HCT116 (cell line): ENCODE results near the gene LYRM9. TPM values are rescaled to one million over a fixed set of nuclear protein-coding genes. Genes with fewer than 3 reads are reported as not detected.

Source experiments
- ATAC-seq: fragments of 200-7000 bp; cut with Tn5 transposase; 2 replicates; pipeline ENCODE4 v1.9.1; 2020; ENCODE audit warnings: mild to moderate bottlenecking, moderate library complexity
- BruUV-seq: library from RNA; stranded (reverse); fragments of 400-500 nt; replicated peaks from 2 replicates; lab custom pipeline; 2021; lab: Mats Ljungman, UMichigan
- CTCF ChIA-PET: fragments of 300-600 bp; sonication (Branson Sonifier 250); formaldehyde crosslinking; loops from one replicate; lab custom pipeline; 2021; ENCODE audit warnings: antibody characterized with exemption; lab: Charles Lee
- POLR2A ChIA-PET: fragments of 300-600, 350-600 bp; sonication (Branson Sonifier 250); formaldehyde crosslinking; loops from one replicate; lab custom pipeline; 2021; ENCODE audit warnings: antibody characterized with exemption; lab: Charles Lee
- RAD21 ChIA-PET, 2 experiments: fragments of 300-600 bp; sonication (Branson Sonifier 250); formaldehyde crosslinking; loops; one replicate each; lab custom pipeline; 2023; ENCODE audit warnings: low total read pairs in 2 of 2; ENCODE audit not compliant: uncharacterized antibody in 2 of 2, unreplicated experiment in 2 of 2, low non-redundant PET in 1 of 2; lab: Charles Lee
- DNase-seq: peaks from one replicate; pipeline ENCODE4 v3.0.0-alpha.2; 2010; ENCODE audit warnings: low read depth, low spot score
- H2AFZ ChIP-seq: fragments of 200-600 bp; shearing (Covaris generic), sonication (generic); 2 replicates; pipeline ENCODE4 v1.6.1; 2017; ENCODE audit warnings: low read depth, mixed run types, mixed read lengths, antibody characterized with exemption, low read length; ENCODE audit not compliant: poor library complexity, severe bottlenecking
- H3K27ac ChIP-seq: 2 replicates; pipeline ENCODE4 v1.5.1; 2012; ENCODE audit warnings: low read depth, low read length
- H3K27me3 ChIP-seq: fragments of 200-600 bp; sonication (generic); 2 replicates; pipeline ENCODE4 v1.6.1; 2016; ENCODE audit warnings: mixed run types, low read length, mixed read lengths; ENCODE audit not compliant: insufficient read depth
- H3K36me3 ChIP-seq, 2 experiments: fragments of 200-500 bp in 1 of 2; fragments of 200-600 bp in 1 of 2; sonication (Bioruptor generic) in 1 of 2; sonication (generic) in 1 of 2; 2 replicates each; pipeline versions ENCODE4 v1.5.1 to v1.6.1; 2014 to 2016; ENCODE audit warnings: low read length in 2 of 2, inconsistent platforms in 1 of 2, mixed read lengths in 1 of 2, mixed run types in 1 of 2; ENCODE audit not compliant: insufficient read depth in 2 of 2, control insufficient read depth in 1 of 2
- H3K4me1 ChIP-seq, 2 experiments: fragments of 200-600 bp in 1 of 2; sonication (generic) in 1 of 2; 2 replicates each; pipeline versions ENCODE4 v1.5.1 to v1.6.1; 2012 to 2017; ENCODE audit warnings: low read length in 2 of 2, inconsistent platforms in 1 of 2, mild to moderate bottlenecking in 1 of 2, mixed read lengths in 1 of 2, mixed run types in 1 of 2, moderate library complexity in 1 of 2; ENCODE audit not compliant: insufficient read depth in 2 of 2, control insufficient read depth in 1 of 2
- H3K4me2 ChIP-seq: fragments of 200-600 bp; sonication (generic); 2 replicates; pipeline ENCODE4 v1.6.1; 2017; ENCODE audit warnings: mixed run types, low read length, mixed read lengths
- H3K4me3 ChIP-seq, 2 experiments: fragments of 200-600 bp in 1 of 2; sonication (generic) in 1 of 2; replicated peaks in 1 of 2; 2 replicates each; pipeline ENCODE4 v1.5.1; 2011 to 2016; ENCODE audit warnings: low read length in 2 of 2, control low read depth in 1 of 2, low read depth in 1 of 2, mild to moderate bottlenecking in 1 of 2, mixed read lengths in 1 of 2, mixed run types in 1 of 2
- H3K79me2 ChIP-seq: fragments of 200-600 bp; sonication (generic); 2 replicates; pipeline ENCODE4 v1.6.1; 2017; ENCODE audit warnings: mild to moderate bottlenecking, mixed run types, low read length, moderate library complexity, mixed read lengths; ENCODE audit not compliant: insufficient read depth
- H3K9ac ChIP-seq: fragments of 200-600 bp; sonication (generic); 2 replicates; pipeline ENCODE4 v1.6.1; 2016; ENCODE audit warnings: low read length, mixed read lengths
- H3K9me2 ChIP-seq: fragments of 200-600 bp; sonication (generic), shearing (Covaris generic); 2 replicates; pipeline ENCODE4 v1.6.1; 2017; ENCODE audit warnings: mixed run types, mild to moderate bottlenecking, moderate library complexity; ENCODE audit not compliant: insufficient read depth
- H3K9me3 ChIP-seq, 2 experiments: fragments of 200-500 bp in 1 of 2; fragments of 200-600 bp in 1 of 2; sonication (Bioruptor generic) in 1 of 2; sonication (generic) in 1 of 2; 2 replicates each; pipeline ENCODE4 v1.6.1; 2014 to 2017; ENCODE audit warnings: low read length in 2 of 2, mixed read lengths in 2 of 2, inconsistent platforms in 1 of 2, low read depth in 1 of 2, mild to moderate bottlenecking in 1 of 2, mixed run types in 1 of 2, moderate library complexity in 1 of 2; ENCODE audit not compliant: control insufficient read depth in 1 of 2, insufficient read depth in 1 of 2
- H4K20me1 ChIP-seq: fragments of 200-600 bp; sonication (generic), shearing (Covaris generic); 2 replicates; pipeline ENCODE4 v1.6.1; 2017; ENCODE audit warnings: mixed run types, mild to moderate bottlenecking, moderate library complexity; ENCODE audit not compliant: insufficient read depth
- CBX3 ChIP-seq: IDR thresholded peaks from 2 replicates; pipeline ENCODE4 v1.6.1; 2012; ENCODE audit warnings: low read depth
- ELF1 ChIP-seq: IDR thresholded peaks from 2 replicates; pipeline ENCODE4 v1.6.1; 2012; ENCODE audit warnings: low read depth, borderline replicate concordance
- EZH2 ChIP-seq: fragments of 200-600 bp; sonication (generic); IDR thresholded peaks from 2 replicates; pipeline ENCODE4 v1.6.1; 2017; ENCODE audit warnings: antibody characterized with exemption, mixed run types
- EZH2phosphoT487 ChIP-seq: fragments of 200-600 bp; IDR thresholded peaks from 2 replicates; pipeline ENCODE4 v1.6.1; 2018; ENCODE audit warnings: antibody characterized with exemption, borderline replicate concordance
- FOSL1 ChIP-seq: IDR thresholded peaks from 2 replicates; pipeline ENCODE4 v1.6.1; 2012; ENCODE audit warnings: low read depth
- SIN3A ChIP-seq: IDR thresholded peaks from 2 replicates; pipeline ENCODE4 v1.6.1; 2012; ENCODE audit warnings: low read depth
- SRF ChIP-seq: IDR thresholded peaks from 2 replicates; pipeline ENCODE4 v1.6.1; 2012; ENCODE audit warnings: low read depth
- TCF7L2 ChIP-seq: IDR thresholded peaks from 2 replicates; pipeline ENCODE4 v1.7.0; 2011; ENCODE audit warnings: borderline replicate concordance, inconsistent platforms; ENCODE audit not compliant: insufficient read depth, insufficient read length; ENCODE audit errors: extremely low read depth
- YY1 ChIP-seq: IDR thresholded peaks from 2 replicates; pipeline ENCODE4 v1.6.1; 2011; ENCODE audit warnings: low read length, low read depth, moderate library complexity, mild to moderate bottlenecking; ENCODE audit not compliant: insufficient replicate concordance; ENCODE audit errors: extremely low read depth
- ZNF274 ChIP-seq: fragments of 200-500 bp; sonication (Bioruptor generic); IDR thresholded peaks from 2 replicates; pipeline ENCODE4 v1.6.1; 2014; ENCODE audit warnings: mild to moderate bottlenecking, low read depth, low read length, inconsistent platforms
- intact Hi-C: fragments of 100-400 bp; cut with micrococcal nuclease; formaldehyde crosslinking; loops from 2 replicates; pipeline ENCODE4 v1.10.0; 2022
- total RNA-seq: library from RNA; stranded (reverse); gene quantifications from one replicate; pipeline ENCODE4 v1.2.1, GENCODE V29; 2021; ENCODE audit not compliant: unreplicated experiment
- TF ChIP-seq, protein P1 (sequence below): IDR thresholded peaks from 2 replicates; pipeline ENCODE4 v1.6.1; 2012; ENCODE audit warnings: low read depth
- TF ChIP-seq, protein P2 (sequence below): IDR thresholded peaks from 2 replicates; pipeline ENCODE4 v1.6.1; 2012
- TF ChIP-seq, protein P3 (sequence below): IDR thresholded peaks from 2 replicates; pipeline ENCODE4 v1.6.1; 2011; ENCODE audit warnings: mild to moderate bottlenecking, low read length, moderate library complexity; ENCODE audit not compliant: insufficient replicate concordance; ENCODE audit errors: extremely low read depth

LYRM9 gene
- total RNA-seq, 1 experiment from 2014 or later, result 4.8 TPM

DNA sequence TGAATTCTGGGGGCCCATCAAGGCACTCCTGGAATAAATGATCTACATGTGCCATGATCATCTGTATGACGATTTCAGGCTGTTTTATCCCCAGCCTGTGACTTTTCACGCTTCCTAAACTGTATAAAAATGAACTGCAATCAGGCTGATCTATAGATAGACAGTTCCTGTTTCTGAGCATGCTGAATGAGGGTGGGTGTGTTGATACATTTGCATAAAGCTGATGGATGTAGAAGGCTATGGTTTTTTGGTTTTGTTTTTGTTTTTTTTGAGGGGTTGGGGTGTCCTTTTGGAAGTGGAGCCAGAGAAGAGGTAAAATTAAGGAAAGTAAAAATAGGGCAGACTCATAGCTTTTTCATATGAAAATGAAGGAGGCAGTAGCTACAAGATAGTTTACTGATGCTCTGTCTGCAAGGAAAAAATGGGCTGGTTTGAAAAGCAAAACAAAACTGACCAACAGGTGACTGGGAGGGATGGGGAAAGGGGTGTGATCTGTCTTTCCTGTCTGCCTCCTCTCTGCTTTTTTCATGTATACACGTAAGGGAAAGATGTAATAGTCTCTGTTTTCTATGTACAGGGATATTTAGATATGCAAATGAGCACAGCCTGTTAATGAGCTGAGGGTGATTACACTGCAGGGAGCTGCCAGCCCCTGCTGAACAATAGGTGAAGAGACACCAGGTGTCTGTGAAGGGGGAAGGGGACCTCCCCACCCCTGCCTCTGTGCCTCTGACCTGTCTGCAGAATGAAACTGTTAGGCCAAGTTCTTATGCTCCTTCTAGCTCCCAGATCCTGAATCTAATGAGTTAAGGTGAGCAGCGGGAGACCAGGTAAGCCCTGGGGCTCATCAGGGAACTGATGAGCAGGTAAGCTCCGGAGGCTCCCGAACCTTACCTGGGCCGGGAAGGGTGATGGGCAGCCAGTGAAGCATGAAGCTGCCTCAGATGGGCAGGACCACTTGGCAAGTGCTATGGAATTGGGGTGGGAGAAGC is 46.6 kb upstream of the LYRM9 start:
- ATAC-seq (no peak), DNase-seq (no peak)
- BruUV-seq, result no TSS peak
- Histone ChIP-seq H3K4me2 (no peak overlapping the region), H3K9me3 (no peaks in the 10 kb centered on the region), H3K9ac (no peak overlapping the region), H3K4me1 (no peaks in the 10 kb centered on the region), H4K20me1 (no peaks in the 10 kb centered on the region), H3K27me3 (peaks cover 16% of the 10 kb centered on the region), H3K9me2 (no peaks in the 10 kb centered on the region), H3K36me3 (no peaks in the 10 kb centered on the region), H3K27ac (no peak overlapping the region), H3K4me3 (no peak overlapping the region), H2AFZ (no peak overlapping the region), H3K79me2 (no peaks in the 10 kb centered on the region)
- ChIA-PET POLR2A (no interaction called here), RAD21 (no interaction called here), CTCF (interaction anchor here (1.0 kb wide), 1 partner anchor 59 kb away, joined by 3 read pairs; no protein-coding TSS in a partner anchor)
- intact Hi-C loops, result no loop called here
- TF ChIP-seq EZH2, result no peak
- TF ChIP-seq CBX3, result no peak
- no peak for TF ChIP-seq TCF7L2
- no peak for TF ChIP-seq ZNF274

DNA sequence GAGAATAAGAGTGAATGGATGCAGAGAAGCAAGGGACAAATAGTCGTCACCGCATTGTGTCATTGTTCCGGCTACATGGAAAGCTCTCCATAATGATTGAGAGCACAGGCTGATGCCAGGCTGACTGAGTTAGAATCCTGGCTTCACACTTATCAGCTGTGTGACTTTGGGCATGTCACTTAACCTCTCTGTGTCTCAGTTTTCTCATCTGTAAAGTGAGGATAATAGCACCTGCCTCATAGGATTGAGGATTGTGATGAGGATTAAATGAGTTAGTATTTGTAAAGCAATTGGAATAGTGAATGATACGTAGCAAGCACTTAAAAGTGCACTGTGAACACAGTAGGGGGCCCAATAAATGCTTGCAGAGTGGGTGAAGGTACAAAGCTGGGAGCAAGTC is 45.7 kb upstream of the LYRM9 start:
- no peak for ATAC-seq
- Histone ChIP-seq H3K9ac (no peak overlapping the region), H3K79me2 (no peaks in the 10 kb centered on the region), H4K20me1 (no peaks in the 10 kb centered on the region), H3K9me2 (no peaks in the 10 kb centered on the region), H3K4me2 (no peak overlapping the region), H2AFZ (no peak overlapping the region), H3K36me3 (no peaks in the 10 kb centered on the region), H3K4me1 (no peaks in the 10 kb centered on the region), H3K9me3 (no peaks in the 10 kb centered on the region), H3K4me3 (no peak overlapping the region), H3K27ac (no peak overlapping the region), H3K27me3 (peaks cover 16% of the 10 kb centered on the region)
- DNase-seq, result no peak
- intact Hi-C loops, result no loop called here
- POLR2A ChIA-PET, result no interaction called here
- RAD21 ChIA-PET, result no interaction called here
- CTCF ChIA-PET, result no interaction called here
- BruUV-seq, result no TSS peak
- TF ChIP-seq SIN3A (no peak), ZNF274 (no peak), EZH2phosphoT487 (no peak), EZH2 (no peak), YY1 (no peak), FOSL1 (no peak), SRF (no peak), ELF1 (no peak)
- TF ChIP-seq, protein P1, sequence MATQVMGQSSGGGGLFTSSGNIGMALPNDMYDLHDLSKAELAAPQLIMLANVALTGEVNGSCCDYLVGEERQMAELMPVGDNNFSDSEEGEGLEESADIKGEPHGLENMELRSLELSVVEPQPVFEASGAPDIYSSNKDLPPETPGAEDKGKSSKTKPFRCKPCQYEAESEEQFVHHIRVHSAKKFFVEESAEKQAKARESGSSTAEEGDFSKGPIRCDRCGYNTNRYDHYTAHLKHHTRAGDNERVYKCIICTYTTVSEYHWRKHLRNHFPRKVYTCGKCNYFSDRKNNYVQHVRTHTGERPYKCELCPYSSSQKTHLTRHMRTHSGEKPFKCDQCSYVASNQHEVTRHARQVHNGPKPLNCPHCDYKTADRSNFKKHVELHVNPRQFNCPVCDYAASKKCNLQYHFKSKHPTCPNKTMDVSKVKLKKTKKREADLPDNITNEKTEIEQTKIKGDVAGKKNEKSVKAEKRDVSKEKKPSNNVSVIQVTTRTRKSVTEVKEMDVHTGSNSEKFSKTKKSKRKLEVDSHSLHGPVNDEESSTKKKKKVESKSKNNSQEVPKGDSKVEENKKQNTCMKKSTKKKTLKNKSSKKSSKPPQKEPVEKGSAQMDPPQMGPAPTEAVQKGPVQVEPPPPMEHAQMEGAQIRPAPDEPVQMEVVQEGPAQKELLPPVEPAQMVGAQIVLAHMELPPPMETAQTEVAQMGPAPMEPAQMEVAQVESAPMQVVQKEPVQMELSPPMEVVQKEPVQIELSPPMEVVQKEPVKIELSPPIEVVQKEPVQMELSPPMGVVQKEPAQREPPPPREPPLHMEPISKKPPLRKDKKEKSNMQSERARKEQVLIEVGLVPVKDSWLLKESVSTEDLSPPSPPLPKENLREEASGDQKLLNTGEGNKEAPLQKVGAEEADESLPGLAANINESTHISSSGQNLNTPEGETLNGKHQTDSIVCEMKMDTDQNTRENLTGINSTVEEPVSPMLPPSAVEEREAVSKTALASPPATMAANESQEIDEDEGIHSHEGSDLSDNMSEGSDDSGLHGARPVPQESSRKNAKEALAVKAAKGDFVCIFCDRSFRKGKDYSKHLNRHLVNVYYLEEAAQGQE, result no peak
- TF ChIP-seq, protein P2, sequence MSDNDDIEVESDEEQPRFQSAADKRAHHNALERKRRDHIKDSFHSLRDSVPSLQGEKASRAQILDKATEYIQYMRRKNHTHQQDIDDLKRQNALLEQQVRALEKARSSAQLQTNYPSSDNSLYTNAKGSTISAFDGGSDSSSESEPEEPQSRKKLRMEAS, result no peak
- TF ChIP-seq, protein P3, sequence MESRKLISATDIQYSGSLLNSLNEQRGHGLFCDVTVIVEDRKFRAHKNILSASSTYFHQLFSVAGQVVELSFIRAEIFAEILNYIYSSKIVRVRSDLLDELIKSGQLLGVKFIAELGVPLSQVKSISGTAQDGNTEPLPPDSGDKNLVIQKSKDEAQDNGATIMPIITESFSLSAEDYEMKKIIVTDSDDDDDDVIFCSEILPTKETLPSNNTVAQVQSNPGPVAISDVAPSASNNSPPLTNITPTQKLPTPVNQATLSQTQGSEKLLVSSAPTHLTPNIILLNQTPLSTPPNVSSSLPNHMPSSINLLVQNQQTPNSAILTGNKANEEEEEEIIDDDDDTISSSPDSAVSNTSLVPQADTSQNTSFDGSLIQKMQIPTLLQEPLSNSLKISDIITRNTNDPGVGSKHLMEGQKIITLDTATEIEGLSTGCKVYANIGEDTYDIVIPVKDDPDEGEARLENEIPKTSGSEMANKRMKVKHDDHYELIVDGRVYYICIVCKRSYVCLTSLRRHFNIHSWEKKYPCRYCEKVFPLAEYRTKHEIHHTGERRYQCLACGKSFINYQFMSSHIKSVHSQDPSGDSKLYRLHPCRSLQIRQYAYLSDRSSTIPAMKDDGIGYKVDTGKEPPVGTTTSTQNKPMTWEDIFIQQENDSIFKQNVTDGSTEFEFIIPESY, result no peak
